Measurements from ENCODE around the gene CLIC1. TPM values are rescaled to one million over a fixed set of nuclear protein-coding genes. Genes with fewer than 3 reads are reported as not detected.
A peak's percentile ranks its signal among the peaks of the same experiment; 100 is the strongest.

The CLIC1 gene
- total RNA-seq, 1 donor, result 701 TPM

- no peak overlapping the region for H3K4me3 ChIP-seq (ENCODE audit: low read depth, low read length)
- DNase-seq (ENCODE audit: low read depth), result no peak
- TF ChIP-seq, protein P1, sequence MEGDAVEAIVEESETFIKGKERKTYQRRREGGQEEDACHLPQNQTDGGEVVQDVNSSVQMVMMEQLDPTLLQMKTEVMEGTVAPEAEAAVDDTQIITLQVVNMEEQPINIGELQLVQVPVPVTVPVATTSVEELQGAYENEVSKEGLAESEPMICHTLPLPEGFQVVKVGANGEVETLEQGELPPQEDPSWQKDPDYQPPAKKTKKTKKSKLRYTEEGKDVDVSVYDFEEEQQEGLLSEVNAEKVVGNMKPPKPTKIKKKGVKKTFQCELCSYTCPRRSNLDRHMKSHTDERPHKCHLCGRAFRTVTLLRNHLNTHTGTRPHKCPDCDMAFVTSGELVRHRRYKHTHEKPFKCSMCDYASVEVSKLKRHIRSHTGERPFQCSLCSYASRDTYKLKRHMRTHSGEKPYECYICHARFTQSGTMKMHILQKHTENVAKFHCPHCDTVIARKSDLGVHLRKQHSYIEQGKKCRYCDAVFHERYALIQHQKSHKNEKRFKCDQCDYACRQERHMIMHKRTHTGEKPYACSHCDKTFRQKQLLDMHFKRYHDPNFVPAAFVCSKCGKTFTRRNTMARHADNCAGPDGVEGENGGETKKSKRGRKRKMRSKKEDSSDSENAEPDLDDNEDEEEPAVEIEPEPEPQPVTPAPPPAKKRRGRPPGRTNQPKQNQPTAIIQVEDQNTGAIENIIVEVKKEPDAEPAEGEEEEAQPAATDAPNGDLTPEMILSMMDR (IDR thresholded peaks at IDR 0.05; ENCODE audit: insufficient read depth, low read depth, low read length), result no peak
Measured at GRCh38 chr6:31768363-31769257, 32.3 kb upstream of the CLIC1 start.

DNA sequence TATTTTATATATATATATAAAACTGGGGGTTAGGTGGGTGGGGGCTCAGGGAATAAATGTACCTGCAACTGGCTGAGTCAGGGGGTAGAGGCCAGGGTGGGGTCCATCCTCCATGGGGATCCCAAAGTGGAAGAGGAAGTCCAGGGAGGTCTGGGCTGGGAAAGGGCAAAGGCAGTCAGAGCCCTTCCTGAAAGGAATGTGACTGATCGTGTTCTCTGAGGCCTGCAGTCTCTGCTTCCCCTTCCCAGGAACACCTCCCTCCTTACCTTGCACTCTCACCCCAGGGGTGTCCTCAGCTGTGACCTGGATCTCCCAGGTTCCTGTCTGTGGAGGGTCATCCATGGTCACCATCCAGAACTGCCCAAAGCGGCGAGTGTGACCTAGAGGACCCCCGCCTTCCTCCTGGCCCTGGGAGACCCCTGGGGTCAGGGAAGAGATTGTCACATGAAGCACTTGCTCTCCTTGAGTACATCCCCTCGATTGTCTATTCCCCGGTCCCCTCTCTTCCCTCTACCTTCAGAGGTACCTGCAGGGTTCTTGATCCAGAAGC is 30.8 kb upstream of the CLIC1 start:
- TF ChIP-seq, protein P1 (IDR thresholded peaks at IDR 0.05; ENCODE audit: insufficient read depth, low read depth, low read length), result no peak
- no peak overlapping the region for H3K4me3 ChIP-seq (ENCODE audit: low read depth, low read length)
- DNase-seq (ENCODE audit: low read depth), result no peak

DNA sequence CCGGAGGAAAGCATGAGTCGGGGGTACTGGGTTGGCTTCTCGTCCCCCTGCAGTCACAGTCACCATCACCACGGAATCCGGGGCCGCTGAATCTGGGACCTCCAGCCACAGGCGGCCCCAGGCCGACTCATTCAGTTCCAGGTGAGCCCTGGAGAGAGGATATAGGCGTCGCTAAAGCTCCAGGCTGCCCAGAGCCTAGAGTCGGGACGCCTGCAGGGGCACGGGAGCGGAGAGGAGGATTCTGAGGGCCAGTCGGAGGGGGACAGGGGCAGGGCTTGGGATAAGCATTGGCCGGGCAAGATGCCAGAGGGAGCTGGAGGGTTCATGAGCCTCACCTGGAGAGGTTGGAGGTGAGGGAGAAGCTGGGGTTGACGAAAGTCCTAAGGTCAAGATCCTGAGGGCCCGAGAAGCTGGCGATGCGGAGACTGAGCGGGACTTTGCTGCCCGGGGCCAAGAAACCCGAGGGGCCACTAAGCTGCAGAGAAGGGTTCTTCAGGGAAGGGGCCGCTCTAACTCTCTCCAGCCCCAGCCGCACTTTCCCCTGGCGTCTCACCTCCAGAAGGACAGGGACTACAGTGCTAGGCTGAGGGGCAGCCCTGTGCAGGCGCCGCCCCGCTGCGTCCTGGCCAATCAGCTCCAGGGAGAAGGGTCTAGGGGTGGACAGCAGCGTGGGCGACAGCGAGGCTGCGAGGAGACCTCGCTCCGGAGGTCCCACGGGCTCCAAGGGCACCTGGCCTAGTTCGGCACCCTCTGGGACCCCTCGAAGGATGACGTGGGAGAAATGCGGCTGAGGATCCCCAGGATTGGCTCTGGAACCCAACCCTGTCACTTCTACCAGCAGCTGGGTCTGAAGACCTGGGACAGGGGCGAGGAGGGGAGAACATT is 29.8 kb upstream of the CLIC1 start:
- H3K4me3 ChIP-seq (ENCODE audit: low read depth, low read length), result peak overlapping the region; percentile 42
- peak; percentile 14 for DNase-seq (ENCODE audit: low read depth)
- TF ChIP-seq, protein P1 (IDR thresholded peaks at IDR 0.05; ENCODE audit: insufficient read depth, low read depth, low read length), result no peak

- no peak overlapping the region for H3K4me3 ChIP-seq (ENCODE audit: low read depth, low read length)
- TF ChIP-seq, protein P1 (IDR thresholded peaks at IDR 0.05; ENCODE audit: insufficient read depth, low read depth, low read length), result no peak
- DNase-seq (ENCODE audit: low read depth), result no peak
Measured at GRCh38 chr6:31765559-31765909, 29.2 kb upstream of the CLIC1 start.

DNA sequence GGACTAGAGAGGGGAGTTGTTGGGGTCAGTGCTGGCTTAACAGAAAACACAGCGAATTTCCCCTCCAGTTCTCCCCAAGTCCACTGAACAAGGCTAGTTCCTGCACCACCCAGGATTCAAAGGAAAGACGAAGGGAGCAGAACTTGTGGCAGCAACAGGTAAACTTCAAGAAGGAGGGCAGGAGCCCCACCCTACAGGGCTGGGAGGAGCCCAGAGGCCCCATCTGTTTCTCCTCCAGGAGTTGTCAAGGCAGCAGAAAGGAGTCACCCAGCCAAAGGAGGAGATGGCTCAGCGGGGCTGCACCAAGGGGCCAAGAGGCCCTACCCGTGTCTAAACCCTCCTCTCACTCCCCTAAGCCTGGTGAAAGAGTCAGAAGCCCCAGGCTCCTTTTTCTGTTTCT is 27.9 kb upstream of the CLIC1 start:
- H3K4me3 ChIP-seq (ENCODE audit: low read depth, low read length), result no peak overlapping the region
- TF ChIP-seq, protein P1 (IDR thresholded peaks at IDR 0.05; ENCODE audit: insufficient read depth, low read depth, low read length), result no peak
- no peak for DNase-seq (ENCODE audit: low read depth)

DNA sequence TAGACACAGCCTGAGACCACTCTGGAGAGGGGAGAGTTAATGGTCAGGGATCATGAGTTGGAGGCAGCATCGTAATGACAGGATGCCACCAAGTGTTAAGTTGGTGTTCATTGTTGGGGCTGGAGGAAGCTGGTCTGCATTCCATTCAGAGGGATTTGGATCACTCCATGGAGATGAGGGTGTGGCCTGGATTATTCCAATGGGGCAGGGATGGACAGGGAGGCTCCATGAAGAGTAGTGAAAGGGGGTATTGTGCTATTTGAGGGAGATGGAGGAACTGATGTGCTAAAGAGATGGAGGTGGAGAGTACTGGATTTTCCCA is 27.2 kb upstream of the CLIC1 start:
- TF ChIP-seq, protein P1 (IDR thresholded peaks at IDR 0.05; ENCODE audit: insufficient read depth, low read depth, low read length), result no peak
- H3K4me3 ChIP-seq (ENCODE audit: low read depth, low read length), result no peak overlapping the region
- DNase-seq (ENCODE audit: low read depth), result peak; percentile 46
